ENCODE measurements around the gene LGALS1.
"Not testable (repeated sequence)": the region's sequence is repeated elsewhere in the genome, so short reads cannot be mapped to it uniquely, and the experiment has no call there.

The LGALS1 gene

GRCh38 chr22:37705205-37705604 is 29.8 kb downstream of the LGALS1 start:
- peaks cover 1% of the 10 kb centered on the region for H3K36me3 Mint-ChIP-seq (ENCODE audit: low read depth)
- H3K27ac Mint-ChIP-seq, result no peak overlapping the region
- no peaks in the 10 kb centered on the region for H3K27me3 Mint-ChIP-seq (ENCODE audit: low read depth)
- no peaks in the 10 kb centered on the region for H3K9me3 Mint-ChIP-seq
- H3K4me3 Mint-ChIP-seq, result no peak overlapping the region
- peaks cover 1% of the 10 kb centered on the region for H3K4me1 Mint-ChIP-seq (ENCODE audit: low read depth)

GRCh38 chr22:37708580-37709444 is 33.4 kb downstream of the LGALS1 start:
- no peak overlapping the region for H3K27ac Mint-ChIP-seq
- H3K4me3 Mint-ChIP-seq, result no peak overlapping the region
- no peaks in the 10 kb centered on the region for H3K27me3 Mint-ChIP-seq (ENCODE audit: low read depth)
- H3K9me3 Mint-ChIP-seq, result no peaks in the 10 kb centered on the region
- no peaks in the 10 kb centered on the region for H3K4me1 Mint-ChIP-seq (ENCODE audit: low read depth)
- peaks cover 1% of the 10 kb centered on the region for H3K36me3 Mint-ChIP-seq (ENCODE audit: low read depth)

- no peak overlapping the region for H3K27ac Mint-ChIP-seq
- H3K9me3 Mint-ChIP-seq, result no peaks in the 10 kb centered on the region
- no peaks in the 10 kb centered on the region for H3K4me1 Mint-ChIP-seq (ENCODE audit: low read depth)
- H3K36me3 Mint-ChIP-seq (ENCODE audit: low read depth), result peaks cover 1% of the 10 kb centered on the region
- no peak overlapping the region for H3K4me3 Mint-ChIP-seq
- no peaks in the 10 kb centered on the region for H3K27me3 Mint-ChIP-seq (ENCODE audit: low read depth)
Observed at GRCh38 chr22:37709445-37709765, 34.0 kb downstream of the LGALS1 start.

- Mint-ChIP-seq H3K27ac (no peak overlapping the region), H3K4me1 (ENCODE audit: low read depth) (no peaks in the 10 kb centered on the region), H3K36me3 (ENCODE audit: low read depth) (peaks cover 1% of the 10 kb centered on the region), H3K4me3 (no peak overlapping the region), H3K27me3 (ENCODE audit: low read depth) (no peaks in the 10 kb centered on the region), H3K9me3 (no peaks in the 10 kb centered on the region)
Observed at GRCh38 chr22:37710675-37711074, 35.2 kb downstream of the LGALS1 start.

GRCh38 chr22:37711490-37711889 is 36.1 kb downstream of the LGALS1 start:
- Mint-ChIP-seq H3K36me3 (ENCODE audit: low read depth) (peaks cover 1% of the 10 kb centered on the region), H3K9me3 (no peaks in the 10 kb centered on the region), H3K27ac (no peak overlapping the region), H3K27me3 (ENCODE audit: low read depth) (no peaks in the 10 kb centered on the region), H3K4me1 (ENCODE audit: low read depth) (no peaks in the 10 kb centered on the region), H3K4me3 (no peak overlapping the region)

- H3K4me1 Mint-ChIP-seq (ENCODE audit: low read depth), result no peaks in the 10 kb centered on the region
- no peaks in the 10 kb centered on the region for H3K9me3 Mint-ChIP-seq
- peaks cover 1% of the 10 kb centered on the region for H3K36me3 Mint-ChIP-seq (ENCODE audit: low read depth)
- H3K27ac Mint-ChIP-seq, result no peak overlapping the region
- H3K27me3 Mint-ChIP-seq (ENCODE audit: low read depth), result no peaks in the 10 kb centered on the region
- no peak overlapping the region for H3K4me3 Mint-ChIP-seq
Observed at GRCh38 chr22:37713761-37714160, 38.3 kb downstream of the LGALS1 start.

- Mint-ChIP-seq H3K27ac (no peak overlapping the region), H3K27me3 (ENCODE audit: low read depth) (no peaks in the 10 kb centered on the region), H3K4me3 (no peak overlapping the region), H3K4me1 (ENCODE audit: low read depth) (peaks cover 1% of the 10 kb centered on the region), H3K36me3 (ENCODE audit: low read depth) (peaks cover 1% of the 10 kb centered on the region), H3K9me3 (no peaks in the 10 kb centered on the region)
Observed at GRCh38 chr22:37714634-37715033, 39.2 kb downstream of the LGALS1 start.

GRCh38 chr22:37715760-37716159 is 40.3 kb downstream of the LGALS1 start:
- Mint-ChIP-seq H3K27me3 (ENCODE audit: low read depth) (no peaks in the 10 kb centered on the region), H3K4me1 (ENCODE audit: low read depth) (peaks cover 5% of the 10 kb centered on the region), H3K27ac (no peak overlapping the region), H3K4me3 (no peak overlapping the region), H3K9me3 (no peaks in the 10 kb centered on the region), H3K36me3 (ENCODE audit: low read depth) (no peaks in the 10 kb centered on the region)

- Mint-ChIP-seq H3K4me3 (no peak overlapping the region), H3K27me3 (ENCODE audit: low read depth) (no peaks in the 10 kb centered on the region), H3K27ac (no peak overlapping the region)
Observed at GRCh38 chr22:37716708-37717107, 41.3 kb downstream of the LGALS1 start.

GRCh38 chr22:37717235-37717634 is 41.8 kb downstream of the LGALS1 start:
- H3K36me3 Mint-ChIP-seq (ENCODE audit: low read depth); H3K4me1 Mint-ChIP-seq (ENCODE audit: low read depth); H3K4me3 Mint-ChIP-seq; H3K27me3 Mint-ChIP-seq (ENCODE audit: low read depth); H3K27ac Mint-ChIP-seq; H3K9me3 Mint-ChIP-seq: not testable (repeated sequence)

More at GRCh38 chr22:37716708-37717107, 41.3 kb downstream of the LGALS1 start:
- no peaks in the 10 kb centered on the region for H3K36me3 Mint-ChIP-seq (ENCODE audit: low read depth)
- H3K4me1 Mint-ChIP-seq (ENCODE audit: low read depth), result peaks cover 5% of the 10 kb centered on the region
- H3K9me3 Mint-ChIP-seq, result no peaks in the 10 kb centered on the region

- not testable (repeated sequence) for H3K9me3 Mint-ChIP-seq; H3K27ac Mint-ChIP-seq; H3K36me3 Mint-ChIP-seq (ENCODE audit: low read depth); H3K4me1 Mint-ChIP-seq (ENCODE audit: low read depth); H3K27me3 Mint-ChIP-seq (ENCODE audit: low read depth); H3K4me3 Mint-ChIP-seq
Observed at GRCh38 chr22:37717746-37718305, 42.4 kb downstream of the LGALS1 start.

- Mint-ChIP-seq H3K27ac (no peak overlapping the region), H3K4me1 (ENCODE audit: low read depth) (peaks cover 2% of the 10 kb centered on the region)
Observed at GRCh38 chr22:37725551-37726240, 50.3 kb downstream of the LGALS1 start.

GRCh38 chr22:37726241-37726887 is 50.9 kb downstream of the LGALS1 start:
- H3K9me3 Mint-ChIP-seq, result no peaks in the 10 kb centered on the region
- H3K4me1 Mint-ChIP-seq (ENCODE audit: low read depth), result peaks cover 2% of the 10 kb centered on the region
- H3K4me3 Mint-ChIP-seq, result no peak overlapping the region
- H3K36me3 Mint-ChIP-seq (ENCODE audit: low read depth), result no peaks in the 10 kb centered on the region
- no peak overlapping the region for H3K27ac Mint-ChIP-seq
- no peaks in the 10 kb centered on the region for H3K27me3 Mint-ChIP-seq (ENCODE audit: low read depth)

More at GRCh38 chr22:37725551-37726240, 50.3 kb downstream of the LGALS1 start:
- Mint-ChIP-seq H3K9me3 (no peaks in the 10 kb centered on the region), H3K4me3 (no peak overlapping the region), H3K27me3 (ENCODE audit: low read depth) (no peaks in the 10 kb centered on the region), H3K36me3 (ENCODE audit: low read depth) (no peaks in the 10 kb centered on the region)

- H3K9me3 Mint-ChIP-seq, result no peaks in the 10 kb centered on the region
- no peak overlapping the region for H3K27ac Mint-ChIP-seq
- H3K4me1 Mint-ChIP-seq (ENCODE audit: low read depth), result peaks cover 2% of the 10 kb centered on the region
- H3K4me3 Mint-ChIP-seq, result no peak overlapping the region
- no peaks in the 10 kb centered on the region for H3K27me3 Mint-ChIP-seq (ENCODE audit: low read depth)
- no peaks in the 10 kb centered on the region for H3K36me3 Mint-ChIP-seq (ENCODE audit: low read depth)
Observed at GRCh38 chr22:37728620-37729019, 53.2 kb downstream of the LGALS1 start.

Measured in T-helper 1 cell treated with Interleukin-12 subunit alpha and Interleukin-12 subunit beta and Interleukin-4 antibody, amounts not matched to agents 30 μg/mL and 1 μg/mL, for 36 hours (primary cell).